ENCODE data around the gene ANXA4.
"Not testable (repeated sequence)": the region's sequence is repeated elsewhere in the genome, so short reads cannot be mapped to it uniquely, and the experiment has no call there.

Gene ANXA4

DNA sequence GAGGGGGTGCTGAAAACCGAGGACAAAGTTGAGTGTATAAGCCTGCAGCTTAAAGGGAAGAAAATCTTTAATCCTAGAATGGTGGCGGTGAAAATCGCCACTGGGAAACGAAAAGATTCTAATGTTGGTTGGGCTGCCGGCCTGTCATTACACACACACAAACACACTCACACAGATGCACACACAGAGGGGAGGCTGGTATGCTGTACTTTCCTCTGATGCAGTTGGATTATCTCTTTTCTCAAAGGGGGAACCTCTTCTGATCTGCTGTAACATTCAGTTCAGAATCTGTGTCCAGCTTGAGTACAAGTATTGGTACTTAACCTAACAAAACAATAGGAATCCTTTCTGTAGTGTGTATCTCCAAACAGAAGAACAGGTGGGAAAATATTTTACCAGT is 39.0 kb downstream of the ANXA4 start:
- no peak for DNase-seq

DNA sequence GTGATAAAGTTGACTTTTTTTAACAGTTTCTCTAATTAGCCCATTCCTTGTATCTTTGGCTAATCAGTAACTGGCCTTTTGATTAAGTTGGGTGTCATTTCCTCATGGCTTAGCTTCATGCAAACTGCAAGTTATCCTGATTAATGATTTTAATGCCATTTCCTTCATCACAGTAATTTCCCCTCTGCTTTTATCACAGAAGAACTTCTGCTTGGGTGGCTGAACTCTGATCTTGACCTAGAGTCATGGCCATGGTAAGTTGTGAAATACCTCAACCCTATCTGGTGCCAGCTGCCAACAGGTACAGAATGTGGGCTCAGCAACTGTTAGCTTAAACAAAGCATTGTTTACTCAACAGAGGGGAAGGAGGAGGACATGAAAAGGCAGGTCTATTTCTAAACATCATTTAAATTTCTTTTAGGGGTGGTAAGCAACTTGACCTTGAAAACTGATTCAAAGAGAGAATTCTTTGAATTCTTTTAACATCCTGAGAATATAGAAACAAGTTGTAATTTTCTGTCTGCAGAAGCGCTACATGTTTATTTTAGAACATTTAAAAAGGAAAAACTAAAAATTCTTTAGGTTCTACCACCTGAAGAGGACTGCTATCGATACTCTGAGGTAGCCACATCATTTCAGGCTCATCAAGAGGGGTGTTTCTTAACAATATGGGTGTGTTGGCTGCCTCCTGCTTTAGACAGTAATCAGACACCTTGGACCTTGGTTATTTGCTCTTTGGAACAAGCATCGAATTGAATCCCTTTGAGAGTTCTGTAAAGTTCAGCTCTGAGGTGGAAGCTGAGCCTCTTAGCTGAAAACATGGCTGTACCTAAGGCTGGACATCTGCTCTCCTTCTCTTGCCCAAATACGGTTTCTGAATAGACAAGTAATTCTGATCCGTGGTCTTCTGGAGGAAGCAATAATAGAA is 39.7 kb downstream of the ANXA4 start:
- DNase-seq = no peak

DNA sequence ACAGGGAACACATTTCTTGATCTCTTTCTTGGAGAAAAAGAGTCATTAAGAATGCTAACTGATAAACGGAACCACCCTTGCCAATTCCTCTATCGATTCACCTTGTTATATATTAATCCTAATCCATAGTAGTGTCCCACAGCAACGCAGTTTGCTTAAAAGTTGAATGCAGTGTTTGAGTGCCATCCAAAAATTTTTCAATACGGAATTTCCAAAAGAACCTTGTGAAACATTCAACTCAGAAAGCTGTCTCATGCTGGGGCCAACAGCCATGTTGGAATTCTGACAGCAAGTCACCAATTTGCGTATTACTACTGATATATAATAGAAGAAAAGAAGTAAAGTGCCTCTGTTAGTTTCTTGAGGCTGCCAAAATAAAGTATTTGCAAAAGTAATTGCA is 42.3 kb downstream of the ANXA4 start:
- no peak for DNase-seq

DNA sequence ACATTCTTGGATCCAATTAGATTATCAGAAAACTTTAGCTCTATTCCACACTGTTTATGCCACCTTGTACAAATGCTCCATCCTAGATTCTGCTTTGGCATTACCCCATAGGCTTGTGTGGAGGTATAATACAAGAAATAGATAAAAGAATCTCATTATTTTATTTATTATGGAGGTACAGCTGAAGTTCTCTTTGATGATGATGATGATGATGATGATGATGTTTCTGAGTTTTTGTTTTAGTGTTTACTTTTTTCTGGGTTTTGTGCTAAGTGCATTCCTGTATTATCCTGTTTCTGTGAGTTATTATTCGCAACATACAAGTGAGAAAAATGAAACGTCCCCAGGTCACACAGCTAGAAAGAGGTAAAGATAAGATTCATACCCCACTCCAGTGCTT is 43.4 kb downstream of the ANXA4 start:
- DNase-seq = no peak

DNA sequence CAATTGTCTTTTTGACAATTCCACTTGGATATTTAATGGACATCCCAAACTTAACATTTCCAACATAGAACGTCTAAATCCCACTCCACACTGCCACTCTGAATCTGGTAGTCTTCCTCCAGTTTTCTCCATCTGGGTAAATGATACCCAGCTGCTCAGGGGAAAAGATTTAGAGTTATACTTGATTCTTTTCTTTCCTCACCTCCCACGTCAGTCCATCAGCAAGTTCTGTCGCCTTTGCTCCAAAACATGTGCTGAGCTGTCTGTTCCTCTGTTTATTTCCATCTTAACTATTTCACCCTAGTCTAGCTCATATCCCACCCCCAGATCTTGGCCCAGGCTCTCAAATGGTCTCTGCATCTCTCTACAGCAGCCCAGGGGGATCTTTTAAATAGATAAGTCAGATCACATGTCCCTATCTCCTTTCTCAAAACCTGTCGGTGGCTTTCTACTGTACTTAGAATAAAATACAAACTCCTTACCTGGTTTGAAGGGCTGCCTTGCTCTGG is 44.2 kb downstream of the ANXA4 start:
- no peak for DNase-seq

DNA sequence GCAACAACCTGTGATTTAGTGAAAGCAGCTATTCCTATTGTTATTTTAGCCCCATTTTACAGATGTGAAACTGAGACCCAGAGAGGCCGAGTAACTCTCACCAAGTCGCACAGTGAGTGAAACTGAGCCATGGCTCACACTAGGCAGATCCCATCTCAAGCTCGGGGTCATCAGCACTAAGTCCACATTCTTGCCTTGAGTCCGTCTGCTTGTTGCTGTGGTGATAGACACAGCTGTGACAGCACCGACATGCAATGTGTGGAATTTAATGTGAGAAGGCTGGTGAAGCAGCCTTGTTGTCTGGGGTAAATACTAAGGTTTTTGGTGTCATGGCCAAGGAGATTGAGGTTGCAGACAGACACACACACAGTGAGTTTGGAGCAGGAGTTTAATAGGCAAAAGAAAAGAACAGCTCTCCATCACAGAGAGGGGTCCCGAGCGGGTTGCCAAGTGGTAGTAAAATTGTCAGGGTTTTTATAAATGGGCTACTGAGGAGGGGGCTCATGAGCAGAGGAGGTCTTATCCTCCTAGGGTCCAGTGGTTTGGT is 47.3 kb downstream of the ANXA4 start:
- peak; percentile 91 for DNase-seq

DNA sequence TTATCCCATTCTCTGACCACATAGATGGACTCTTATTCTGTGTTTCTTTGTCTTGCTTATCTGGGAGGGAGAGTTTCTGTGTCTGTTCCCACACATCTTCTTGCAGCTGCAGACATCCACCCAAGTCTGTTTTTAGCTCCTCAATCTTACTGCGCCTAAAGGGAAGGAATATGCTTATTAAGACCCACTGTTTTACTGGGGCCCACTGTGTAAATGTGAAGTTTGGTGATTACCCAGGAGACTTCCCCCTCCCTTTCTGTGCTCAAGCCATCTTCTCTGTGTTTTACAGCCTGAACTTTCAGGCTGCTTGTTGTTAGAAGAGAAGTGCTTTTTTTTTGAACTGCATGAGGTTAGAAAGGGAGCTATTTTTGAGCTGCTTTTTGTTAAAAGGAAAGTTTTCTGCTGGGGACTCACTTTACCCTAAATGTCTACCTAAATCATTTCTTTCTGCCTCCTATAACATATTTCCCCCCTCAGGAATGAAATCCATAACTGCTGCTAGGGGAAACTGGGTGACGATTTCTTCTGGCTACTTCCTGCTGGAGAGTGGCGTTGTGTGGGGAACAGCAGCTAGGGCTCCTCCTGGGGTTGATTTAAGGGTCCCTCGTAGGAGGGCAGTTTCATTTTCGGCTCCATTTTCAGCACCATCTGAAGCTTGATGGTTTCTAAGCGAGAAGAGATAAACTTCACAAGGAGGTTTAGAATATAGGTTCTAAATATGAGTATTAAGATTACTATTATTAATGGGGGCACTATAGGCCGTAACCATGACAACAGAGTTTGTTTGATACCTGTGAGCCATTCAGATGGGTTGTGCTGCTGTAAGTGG is 48.1 kb downstream of the ANXA4 start:
- DNase-seq = peak; percentile 37

DNA sequence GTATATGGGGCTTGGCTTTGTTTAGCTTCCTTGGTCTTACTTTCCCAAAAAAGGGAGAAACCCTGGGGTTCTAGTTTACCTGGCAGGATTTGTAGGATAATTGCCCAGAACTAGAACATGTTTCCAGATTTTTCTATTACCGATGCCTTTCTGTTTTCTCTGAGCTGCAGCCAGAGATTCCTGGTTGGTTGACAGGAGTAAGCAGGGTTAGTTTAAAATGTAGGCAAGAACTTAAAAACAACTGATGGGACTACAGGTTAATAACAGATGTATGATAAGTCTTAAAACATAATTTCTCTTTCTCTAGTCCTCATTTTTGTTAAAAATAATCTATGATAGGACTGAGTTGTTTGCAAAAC is 48.6 kb downstream of the ANXA4 start:
- no peak for DNase-seq

DNA sequence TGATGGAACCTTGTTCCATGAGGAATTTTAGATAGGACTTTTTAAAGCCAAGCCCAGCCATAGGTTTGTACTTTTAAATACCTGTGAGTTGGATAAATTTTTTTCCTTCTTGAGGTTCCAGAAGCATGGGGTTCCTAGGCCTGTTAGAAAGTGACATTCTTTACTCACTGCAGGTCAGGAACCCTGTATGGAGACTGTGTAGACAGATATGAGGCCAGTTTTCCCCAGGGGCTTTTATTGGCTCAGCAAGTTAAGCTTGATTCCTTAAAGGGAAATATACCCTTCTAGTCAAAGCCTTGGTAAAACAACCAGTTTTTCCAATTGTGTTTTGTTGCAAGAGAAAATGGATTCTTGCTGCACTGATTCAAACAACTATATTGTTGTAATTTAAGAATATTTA is 49.1 kb downstream of the ANXA4 start:
- peak; percentile 30 for DNase-seq

DNA sequence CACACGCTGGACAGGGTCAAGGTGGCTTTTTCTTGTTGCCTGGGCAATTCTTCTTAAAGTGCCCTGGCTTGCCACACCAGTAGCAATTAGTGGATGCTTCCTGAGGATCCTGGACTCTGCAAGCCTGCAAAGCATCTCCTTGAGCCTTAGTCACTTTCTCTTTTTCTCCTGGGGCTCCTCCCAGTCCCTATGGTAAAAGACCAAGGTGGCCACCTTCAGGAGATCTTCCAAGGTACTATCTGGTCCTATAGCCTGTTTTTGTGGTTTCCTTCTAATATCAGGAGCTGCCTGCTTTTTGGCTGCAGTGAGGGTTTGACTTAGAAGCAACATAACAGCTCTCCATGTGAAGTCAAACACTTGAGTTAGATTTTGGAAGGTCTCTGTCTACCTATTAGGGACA is 54.2 kb downstream of the ANXA4 start:
- no peak for DNase-seq

DNA sequence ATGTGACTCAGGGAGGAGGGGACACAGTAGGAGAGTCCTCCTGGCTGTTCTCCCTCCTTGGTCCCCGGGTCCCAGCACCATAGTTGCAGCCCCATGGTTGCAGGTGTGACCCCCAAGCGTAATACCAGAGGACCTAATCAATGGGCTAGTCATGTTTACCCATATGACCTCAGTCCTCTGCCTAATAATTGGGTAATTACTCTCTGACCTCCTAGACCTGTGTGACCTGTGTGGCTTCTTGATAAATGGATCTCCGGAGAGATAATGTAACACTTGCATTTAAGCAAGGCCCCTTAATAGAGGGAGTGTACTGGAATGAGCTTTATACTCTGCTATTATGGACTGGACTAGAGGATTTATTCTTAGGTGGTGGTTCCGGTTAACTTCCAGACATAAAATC is 55.3 kb downstream of the ANXA4 start:
- DNase-seq = no peak

DNA sequence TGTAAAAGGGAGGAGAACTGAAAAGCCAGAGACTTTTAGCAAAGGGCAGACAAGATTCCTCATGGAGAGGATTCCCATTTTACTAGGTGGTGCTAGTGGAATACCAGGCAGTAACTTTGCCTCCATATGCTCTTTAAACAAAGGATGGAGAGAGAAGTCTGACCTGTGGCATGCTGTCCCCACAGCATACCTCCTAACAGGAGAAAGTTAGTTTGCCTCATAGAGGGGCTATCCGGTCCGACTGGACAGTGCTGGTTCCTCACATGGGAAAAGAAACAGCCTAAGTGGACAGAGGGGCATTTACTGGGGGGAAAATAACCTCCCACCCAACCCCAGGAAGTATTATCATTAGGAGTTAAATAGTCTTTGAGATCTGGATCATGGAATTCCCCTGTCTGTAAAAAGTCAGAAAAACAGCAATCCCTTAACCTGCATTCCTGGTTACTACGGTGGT is 55.9 kb downstream of the ANXA4 start:
- no peak for DNase-seq

DNA sequence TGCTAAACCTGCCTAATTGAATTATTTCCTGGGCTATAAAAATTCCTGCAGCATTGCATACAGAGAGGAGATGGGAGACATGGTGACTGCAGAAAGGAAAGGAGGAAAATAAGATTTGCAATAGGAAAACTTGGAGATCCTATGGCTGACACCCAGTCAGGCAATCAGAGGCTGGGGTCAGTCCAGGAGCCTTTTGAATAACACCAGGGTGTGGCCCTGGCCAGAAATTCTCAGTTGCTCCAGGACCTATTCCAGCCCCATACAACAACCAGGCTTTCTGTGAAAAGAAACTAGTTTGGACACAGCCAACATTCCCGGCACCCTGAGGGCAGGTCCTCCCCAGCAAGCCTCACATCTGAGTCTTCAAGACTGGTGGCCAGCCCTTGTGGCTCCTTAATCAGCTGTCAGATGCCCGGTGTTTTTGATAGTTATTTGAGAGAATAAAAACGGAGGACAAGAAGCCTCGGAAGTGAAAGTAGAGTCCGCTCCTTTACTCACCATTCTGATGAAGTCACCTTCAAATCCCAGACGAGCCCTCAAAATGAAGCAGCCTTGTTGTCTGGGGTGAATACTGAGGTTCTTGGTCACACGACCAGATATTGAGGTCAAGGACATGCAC is 56.5 kb downstream of the ANXA4 start:
- peak; percentile 47 for DNase-seq

DNA sequence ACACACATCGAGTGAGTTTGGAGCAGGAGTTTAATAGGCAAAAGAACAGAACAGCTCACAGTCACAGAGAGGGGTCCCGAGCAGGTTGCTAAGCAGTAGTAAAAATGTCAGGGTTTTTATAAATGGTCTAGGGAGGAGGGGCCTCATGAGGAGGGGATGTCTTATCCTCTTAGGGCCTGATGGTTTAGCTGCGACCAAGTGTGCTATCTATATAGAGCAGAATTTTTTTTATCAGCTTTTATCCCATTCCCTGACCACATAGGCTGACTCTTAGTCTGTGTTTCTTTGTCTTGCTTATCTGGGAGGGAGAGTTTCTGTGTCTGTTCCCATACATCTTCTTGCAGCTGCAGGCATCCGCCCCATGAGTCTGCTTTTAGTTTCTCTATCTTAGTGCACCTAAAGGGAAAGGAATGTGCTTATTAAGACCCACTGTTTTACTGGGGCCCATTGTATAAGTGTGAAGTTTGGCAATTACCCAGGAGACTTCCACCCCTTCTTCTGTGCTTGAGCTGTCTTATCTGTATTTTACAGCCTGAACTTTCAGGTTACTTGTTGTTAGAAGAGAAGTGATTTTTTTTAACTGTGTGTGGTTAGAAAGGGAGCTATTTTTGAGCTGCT is 57.1 kb downstream of the ANXA4 start:
- peak; percentile 68 for DNase-seq

DNA sequence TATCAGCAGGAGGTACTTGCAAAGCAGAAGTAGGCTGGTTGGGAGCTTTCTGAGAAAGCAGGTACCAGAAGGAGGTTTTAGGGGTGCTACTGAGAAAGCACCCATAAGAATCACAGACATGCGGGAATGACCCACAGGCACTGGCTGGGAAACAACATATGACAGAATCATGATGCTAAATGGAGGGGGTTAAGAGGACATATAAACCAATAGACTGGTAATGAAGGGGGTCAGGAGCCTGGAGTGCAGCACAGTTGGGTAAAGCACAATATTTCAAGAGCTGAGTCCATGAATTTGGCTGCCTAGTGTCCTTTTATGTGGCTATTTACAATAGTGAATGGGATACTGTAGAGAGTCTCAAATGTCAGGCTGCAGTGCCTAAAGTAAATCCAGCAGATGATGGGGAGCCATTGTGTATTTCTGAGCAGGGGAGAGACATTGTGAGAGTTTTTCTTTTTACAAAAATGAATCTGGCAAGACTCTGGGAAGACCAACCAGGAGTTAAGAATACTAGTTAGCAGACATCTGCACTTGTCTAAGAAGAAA is 59.9 kb downstream of the ANXA4 start:
- DNase-seq = no peak

DNA sequence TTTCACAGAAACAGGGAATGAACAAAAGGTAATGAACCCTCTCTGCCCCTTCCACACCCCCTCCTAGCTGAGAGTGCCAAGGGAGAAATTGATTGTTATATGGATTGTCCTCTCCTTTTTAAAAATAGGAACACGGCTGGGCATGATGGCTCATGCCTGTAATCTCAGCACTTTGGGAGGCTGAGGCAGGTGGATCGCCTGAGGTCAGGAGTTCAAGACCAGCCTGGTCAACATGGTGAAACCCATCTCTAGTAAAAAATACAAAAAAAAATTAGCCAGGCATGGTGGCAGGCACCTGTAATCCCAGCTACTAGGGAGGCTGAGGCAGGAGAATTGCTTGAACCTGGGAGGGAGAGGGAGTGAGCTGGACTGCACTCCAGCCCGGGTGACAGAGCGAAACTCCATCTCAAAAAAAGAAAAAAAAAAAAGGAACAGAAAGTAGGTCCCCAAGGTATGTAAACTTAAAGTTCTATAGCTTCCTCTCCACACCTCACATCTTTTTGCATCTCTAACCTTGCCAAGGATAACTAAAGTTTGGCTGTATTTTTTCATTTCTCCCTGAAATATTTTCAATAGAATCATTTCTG is 60.9 kb downstream of the ANXA4 start:
- DNase-seq = not testable (repeated sequence)

DNA sequence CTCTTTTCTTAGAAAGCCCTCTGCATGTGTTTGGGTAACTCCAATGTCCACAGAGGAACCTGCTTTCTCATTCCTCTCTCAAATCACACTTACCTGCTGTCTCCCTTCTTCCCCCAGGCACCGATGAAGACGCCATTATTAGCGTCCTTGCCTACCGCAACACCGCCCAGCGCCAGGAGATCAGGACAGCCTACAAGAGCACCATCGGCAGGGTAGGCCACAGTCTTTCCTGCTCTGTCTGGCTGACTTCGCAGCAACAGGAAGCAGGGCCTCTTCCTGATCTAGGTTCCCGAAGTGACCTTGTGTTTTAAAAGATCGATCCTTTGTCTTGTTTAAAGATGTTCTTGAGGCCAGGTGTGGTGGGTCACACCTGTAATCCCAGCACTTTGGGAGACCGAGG is 62.5 kb downstream of the ANXA4 start:
- no peak for DNase-seq

DNA sequence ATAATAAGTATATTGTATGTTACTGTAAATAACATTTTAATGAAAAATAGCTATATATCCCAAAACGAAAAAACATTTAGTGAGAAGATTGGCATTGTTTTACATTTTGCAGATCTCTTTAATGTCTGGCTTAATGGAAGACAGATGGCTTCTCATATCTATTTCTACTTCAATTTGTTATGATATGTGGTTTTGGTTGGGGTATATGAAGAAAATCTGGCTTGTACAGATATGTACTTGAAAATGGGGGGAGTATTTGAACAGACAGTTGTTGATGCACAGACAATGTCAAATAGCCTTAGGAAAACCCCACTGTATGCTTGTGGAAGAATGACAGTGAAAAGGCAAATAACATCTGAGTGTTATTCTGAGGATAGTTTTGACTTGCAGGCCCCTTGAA is 64.0 kb downstream of the ANXA4 start:
- no peak for DNase-seq

DNA sequence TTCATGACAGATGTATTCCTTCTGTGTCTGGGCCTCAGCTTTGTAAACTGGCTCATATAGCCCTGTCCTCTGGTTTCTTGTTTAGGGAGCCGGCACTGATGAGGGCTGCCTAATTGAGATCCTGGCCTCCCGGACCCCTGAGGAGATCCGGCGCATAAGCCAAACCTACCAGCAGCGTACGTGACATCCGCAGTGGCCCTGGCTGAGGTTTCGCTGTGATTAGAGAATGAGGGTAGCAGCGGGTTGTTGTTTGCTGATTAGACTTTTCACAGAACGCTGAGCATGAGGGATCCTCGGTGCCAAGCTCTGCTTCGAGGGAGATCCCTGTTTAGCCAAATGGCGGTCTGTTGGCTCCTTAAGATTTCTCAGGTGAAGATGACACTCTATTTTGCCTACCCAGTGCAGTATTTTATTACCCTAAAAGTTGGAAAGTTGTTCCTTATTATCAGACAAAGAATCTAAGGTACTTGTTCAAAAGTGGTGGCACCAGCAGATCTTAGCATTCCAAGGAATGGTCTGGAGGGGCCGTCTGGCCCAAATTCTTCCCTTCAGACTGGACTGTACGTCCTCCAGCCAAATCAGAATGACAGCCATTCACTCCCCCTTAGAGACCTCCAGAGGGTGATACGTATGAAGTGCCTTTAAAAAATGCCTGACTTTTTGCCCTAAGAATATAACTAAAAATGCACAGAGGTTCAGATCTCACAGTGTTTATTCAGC is 66.0 kb downstream of the ANXA4 start:
- DNase-seq = no peak

DNA sequence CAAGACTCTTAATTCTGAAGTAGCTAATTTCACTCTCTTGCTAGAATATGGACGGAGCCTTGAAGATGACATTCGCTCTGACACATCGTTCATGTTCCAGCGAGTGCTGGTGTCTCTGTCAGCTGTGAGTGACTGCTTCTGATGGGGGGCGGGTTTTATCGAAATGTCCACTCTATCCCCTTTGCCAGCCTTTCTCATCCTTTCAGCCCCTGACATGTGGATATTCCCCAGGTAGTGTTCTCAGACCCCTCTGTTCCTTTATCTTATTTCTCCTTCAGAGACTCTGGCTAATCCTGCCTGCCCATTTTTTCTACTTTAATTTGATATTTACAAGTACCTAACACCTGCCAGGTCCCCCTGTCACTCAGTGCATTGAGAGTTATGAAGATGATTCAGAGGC is 68.6 kb downstream of the ANXA4 start:
- DNase-seq = no peak

DNA sequence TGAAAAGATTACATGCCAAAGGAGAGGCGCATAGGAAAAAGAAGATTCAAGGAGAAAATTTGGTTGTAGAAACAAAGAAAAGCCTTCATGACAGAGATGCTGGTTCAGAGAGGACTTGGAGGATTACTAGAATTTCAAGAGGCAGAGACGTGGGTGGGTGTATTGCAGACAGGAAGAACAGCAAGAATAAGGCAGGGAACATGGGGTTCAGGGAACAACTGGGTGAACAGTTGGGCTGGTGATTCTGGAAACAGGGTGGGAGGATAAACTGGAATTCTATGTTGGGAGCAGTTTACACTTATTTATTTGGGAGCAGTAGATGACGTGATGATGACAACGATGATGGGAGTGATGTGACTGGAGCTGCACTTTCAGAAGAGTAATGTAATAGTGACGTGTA is 69.1 kb downstream of the ANXA4 start:
- no peak for DNase-seq

Data from EL (cell line).